SK-N-SH treated with all-trans-retinoic acid at 6 μM for 48 hours (cell line): Measurements from ENCODE around the gene CLEC16A.

Experiments used
- ATAC-seq: fragments of 200-7000 bp; cut with Tn5 transposase; 3 replicates; pipeline ENCODE4 v1.9.1; 2020; ENCODE audit warnings: mild to moderate bottlenecking, moderate library complexity
- ARNTL ChIP-seq: fragments of 450-650 bp; formaldehyde crosslinking; IDR thresholded peaks from 2 replicates; pipeline ENCODE4 v1.5.0; 2020; ENCODE audit warnings: low read depth, mild to moderate bottlenecking, moderate library complexity, borderline replicate concordance
- BACH2 ChIP-seq: fragments of 250-450 bp; sonication (Bioruptor Pico); IDR thresholded peaks from 2 replicates; pipeline ENCODE4 v1.9.0; 2021; ENCODE audit warnings: mild to moderate bottlenecking, borderline replicate concordance
- CREB5 ChIP-seq: fragments of 250-450 bp; sonication (Bioruptor Pico); IDR thresholded peaks from 2 replicates; pipeline ENCODE4 v1.5.1; 2020; ENCODE audit warnings: low read depth, mild to moderate bottlenecking, moderate library complexity
- CSDC2 ChIP-seq: fragments of 250-450 bp; sonication (Bioruptor Pico); IDR thresholded peaks from 2 replicates; pipeline ENCODE4 v1.5.0; 2020; ENCODE audit warnings: mild to moderate bottlenecking, moderate library complexity
- CSRNP3 ChIP-seq: fragments of 250-450 bp; sonication (Bioruptor Pico); IDR thresholded peaks from 2 replicates; pipeline ENCODE4 v1.5.1; 2021; ENCODE audit warnings: mild to moderate bottlenecking, moderate library complexity
- GLIS3 ChIP-seq: fragments of 250-450 bp; sonication (Bioruptor Pico); IDR thresholded peaks from 2 replicates; pipeline ENCODE4 v1.5.0; 2020; ENCODE audit warnings: mild to moderate bottlenecking, moderate library complexity
- OSR1 ChIP-seq: fragments of 250-450 bp; sonication (Bioruptor Pico); IDR thresholded peaks from 2 replicates; pipeline ENCODE4 v1.8.0; 2022; ENCODE audit warnings: moderate library complexity, mild to moderate bottlenecking, inconsistent platforms
- PATZ1 ChIP-seq: fragments of 250-450 bp; sonication (Bioruptor Pico); IDR thresholded peaks from 2 replicates; pipeline ENCODE4 v1.8.0; 2020; ENCODE audit warnings: mild to moderate bottlenecking, moderate library complexity, borderline replicate concordance
- POU6F1 ChIP-seq: fragments of 250-450 bp; sonication (Bioruptor Pico); IDR thresholded peaks from 2 replicates; pipeline ENCODE4 v1.8.0; 2021; ENCODE audit warnings: low read depth, mild to moderate bottlenecking, moderate library complexity, borderline replicate concordance
- PPARA ChIP-seq: fragments of 250-450 bp; sonication (Bioruptor Pico); IDR thresholded peaks from 2 replicates; pipeline ENCODE4 v1.5.0; 2020; ENCODE audit warnings: mild to moderate bottlenecking, borderline replicate concordance
- TCF4 ChIP-seq: fragments of 250-450 bp; sonication (Bioruptor Pico); IDR thresholded peaks from 2 replicates; pipeline ENCODE4 v1.8.0; 2021; ENCODE audit warnings: mild to moderate bottlenecking, moderate library complexity, borderline replicate concordance
- TSHZ2 ChIP-seq: fragments of 250-450 bp; sonication (Bioruptor Pico); IDR thresholded peaks from 2 replicates; pipeline ENCODE4 v1.5.0; 2020; ENCODE audit warnings: mild to moderate bottlenecking, moderate library complexity
- ZC3H10 ChIP-seq: fragments of 250-450 bp; sonication (Bioruptor Pico); IDR thresholded peaks from 2 replicates; pipeline ENCODE4 v1.5.1; 2021; ENCODE audit warnings: mild to moderate bottlenecking, moderate library complexity
- ZFP3 ChIP-seq: fragments of 250-450 bp; sonication (Bioruptor Pico); IDR thresholded peaks from 2 replicates; pipeline ENCODE4 v1.5.0; 2020; ENCODE audit warnings: mild to moderate bottlenecking, moderate library complexity
- ZFP30 ChIP-seq: fragments of 450-650 bp; formaldehyde crosslinking; IDR thresholded peaks from 2 replicates; pipeline ENCODE4 v1.5.0; 2022; ENCODE audit warnings: mild to moderate bottlenecking, moderate library complexity
- ZNF565 ChIP-seq: fragments of 450-650 bp; formaldehyde crosslinking; conservative IDR thresholded peaks from 2 replicates; pipeline ENCODE4 v1.5.0; 2020; ENCODE audit warnings: low read depth, mild to moderate bottlenecking, moderate library complexity
- ZNF70 ChIP-seq: fragments of 450-650 bp; formaldehyde crosslinking; IDR thresholded peaks from 2 replicates; pipeline ENCODE4 v1.5.0; 2020; ENCODE audit warnings: mild to moderate bottlenecking, moderate library complexity
- ZNF8 ChIP-seq: fragments of 450-650 bp; formaldehyde crosslinking; IDR thresholded peaks from 2 replicates; pipeline ENCODE4 v1.5.0; 2020; ENCODE audit warnings: mild to moderate bottlenecking, moderate library complexity

CLEC16A gene

GRCh38 chr16:10906914-10907756, 37.2 kb upstream of the CLEC16A start (continued):
- TF ChIP-seq TSHZ2 (CRISPR knock-in tag), result no peak

- no peak for ATAC-seq
- no peak for TF ChIP-seq POU6F1 (CRISPR knock-in tag)
- TF ChIP-seq ZNF565 (CRISPR knock-in tag), result no peak
- TF ChIP-seq CSRNP3, result no peak
- TF ChIP-seq ZNF70 (CRISPR knock-in tag), result no peak
- TF ChIP-seq CREB5, result no peak
- TF ChIP-seq BACH2, result no peak
- TF ChIP-seq ZC3H10 (CRISPR knock-in tag), result no peak
- TF ChIP-seq GLIS3, result no peak
- no peak for TF ChIP-seq PPARA
- TF ChIP-seq ZFP30 (CRISPR knock-in tag), result no peak
- no peak for TF ChIP-seq OSR1 (CRISPR knock-in tag)
- no peak for TF ChIP-seq ARNTL
- TF ChIP-seq TSHZ2 (CRISPR knock-in tag), result no peak
- no peak for TF ChIP-seq ZNF8 (CRISPR knock-in tag)
- TF ChIP-seq PATZ1 (CRISPR knock-in tag), result no peak
- TF ChIP-seq CSDC2, result no peak
These were observed 36.7 kb upstream of the CLEC16A start for GRCh38 chr16:10907757-10908045.

GRCh38 chr16:10911267-10911666, 33.1 kb upstream of the CLEC16A start:
- ATAC-seq, result no peak
- TF ChIP-seq ZNF8 (CRISPR knock-in tag) (no peak), ZFP3 (no peak), OSR1 (CRISPR knock-in tag) (no peak), TCF4 (CRISPR knock-in tag) (no peak), GLIS3 (no peak), ZNF565 (CRISPR knock-in tag) (no peak), ARNTL (no peak), POU6F1 (CRISPR knock-in tag) (no peak), TSHZ2 (CRISPR knock-in tag) (no peak)
